Renal cortex interstitium (tissue), 15 donors: ENCODE measurements around the gene NME1. TPM values are rescaled to one million over a fixed set of nuclear protein-coding genes. Genes with fewer than 3 reads are reported as not detected.
"Not testable (repeated sequence)": the region's sequence is repeated elsewhere in the genome, so short reads cannot be mapped to it uniquely, and the experiment has no call there.

ENCODE experiments used
- DNase-seq, 11 donors: peaks; one replicate each; pipeline ENCODE4 v3.0.0-alpha.2; 2013; ENCODE audit warnings: low read depth in 9 of 11, low spot score in 4 of 11; ENCODE audit errors: extremely low read depth in 1 of 11
- long read RNA-seq, 16 experiments: transcript quantifications; one replicate each; lab custom pipeline, GENCODE V29; 2026
- polyA plus RNA-seq, 3 donors: library from polyadenylated mRNA; unstranded; fragments of 120-200 nt; gene quantifications; one replicate each; pipeline ENCODE4 v1.2.1, GENCODE V29; 2013; ENCODE audit not compliant: insufficient read length in 3 of 3

The NME1 gene
- 10 to 100 TPM; 68.1 to 76.2 (median 71.0) TPM for polyA plus RNA-seq
- long read RNA-seq, donor 1, transcript NME1-203 (5 exons, 940 nt): major isoform, 58 of 73 reads
- long read RNA-seq, donor 1, partial matches to known transcripts: 15 of 73 reads
- long read RNA-seq, donor 1, other reads (novel, unspliced or antisense): 0 of 73 reads
- long read RNA-seq, donor 2, transcript NME1-203 (5 exons, 940 nt): major isoform, 57 of 75 reads
- long read RNA-seq, donor 2, partial matches to known transcripts: 17 of 75 reads
- long read RNA-seq, donor 2, other reads (novel, unspliced or antisense): 0 of 75 reads
- long read RNA-seq, donor 3, transcript NME1-203 (5 exons, 940 nt): major isoform, 116 of 126 reads
- long read RNA-seq, donor 3, partial matches to known transcripts: 8 of 126 reads
- long read RNA-seq, donor 3, other reads (novel, unspliced or antisense): 0 of 126 reads
- long read RNA-seq, donor 4, transcript NME1-203 (5 exons, 940 nt): major isoform, 66 of 67 reads
- long read RNA-seq, donor 4, partial matches to known transcripts: 0 of 67 reads
- long read RNA-seq, donor 4, other reads (novel, unspliced or antisense): 0 of 67 reads
- long read RNA-seq, donor 5: 0 reads
- long read RNA-seq, donor 6, transcript NME1-203 (5 exons, 940 nt): major isoform, 88 of 97 reads
- long read RNA-seq, donor 6, partial matches to known transcripts: 8 of 97 reads
- long read RNA-seq, donor 6, other reads (novel, unspliced or antisense): 0 of 97 reads
- long read RNA-seq, donor 7, transcript NME1-203 (5 exons, 940 nt): major isoform, 129 of 147 reads
- long read RNA-seq, donor 7, partial matches to known transcripts: 15 of 147 reads
- long read RNA-seq, donor 7, other reads (novel, unspliced or antisense): 0 of 147 reads
- long read RNA-seq, donor 8: 0 reads
- long read RNA-seq, donor 9, transcript NME1-203 (5 exons, 940 nt): major isoform, 60 of 66 reads
- long read RNA-seq, donor 9, partial matches to known transcripts: 5 of 66 reads
- long read RNA-seq, donor 9, other reads (novel, unspliced or antisense): 0 of 66 reads
- long read RNA-seq, donor 10, transcript NME1-203 (5 exons, 940 nt): major isoform, 101 of 118 reads
- long read RNA-seq, donor 10, partial matches to known transcripts: 14 of 118 reads
- long read RNA-seq, donor 10, other reads (novel, unspliced or antisense): 0 of 118 reads
- long read RNA-seq, donor 11, transcript NME1-203 (5 exons, 940 nt): major isoform, 49 of 58 reads
- long read RNA-seq, donor 11, partial matches to known transcripts: 6 of 58 reads
- long read RNA-seq, donor 11, other reads (novel, unspliced or antisense): 0 of 58 reads
- long read RNA-seq, donor 12, transcript NME1-203 (5 exons, 940 nt): major isoform, 30 of 30 reads
- long read RNA-seq, donor 12, partial matches to known transcripts: 0 of 30 reads
- long read RNA-seq, donor 12, other reads (novel, unspliced or antisense): 0 of 30 reads
- long read RNA-seq, donor 13: 0 reads
- long read RNA-seq, donor 14, transcript NME1-203 (5 exons, 940 nt): major isoform, 73 of 79 reads
- long read RNA-seq, donor 14, partial matches to known transcripts: 5 of 79 reads
- long read RNA-seq, donor 14, other reads (novel, unspliced or antisense): 0 of 79 reads
- long read RNA-seq, donor 15, transcript NME1-203 (5 exons, 940 nt): major isoform, 27 of 27 reads
- long read RNA-seq, donor 15, partial matches to known transcripts: 0 of 27 reads
- long read RNA-seq, donor 15, other reads (novel, unspliced or antisense): 0 of 27 reads
- long read RNA-seq, donor 16, transcript NME1-203 (5 exons, 940 nt): major isoform, 204 of 249 reads
- long read RNA-seq, donor 16, partial matches to known transcripts: 34 of 249 reads
- long read RNA-seq, donor 16, other reads (novel, unspliced or antisense): 6 of 249 reads

GRCh38 chr17:51153210-51154072 is at the start of gene NME1:
Gene NME1 (plus strand): TSS chr17:51153559. CDS start chr17:51155655, 2,096 bp downstream.
- peak; percentile 95 to 100 (median 98) for DNase-seq

- DNase-seq: no peak
Observed at GRCh38 chr17:51107778-51108177, 45.6 kb upstream of the NME1 start.

GRCh38 chr17:51112303-51113222 is 40.8 kb upstream of the NME1 start:
- DNase-seq: not testable (repeated sequence)

GRCh38 chr17:51115179-51115578 is 38.2 kb upstream of the NME1 start:
- DNase-seq: no peak

- DNase-seq: no peak
Observed at GRCh38 chr17:51118330-51119195, 34.8 kb upstream of the NME1 start.

- DNase-seq: peak in 5 of 11 donors; percentile 58 to 69 (median 62)
Observed at GRCh38 chr17:51119415-51120356, 33.7 kb upstream of the NME1 start.

- peak in 2 of 11 donors; percentile 30 to 43 for DNase-seq
Observed at GRCh38 chr17:51120357-51120738, 33.0 kb upstream of the NME1 start.

GRCh38 chr17:51120739-51121619 is 32.4 kb upstream of the NME1 start, which contains the start of gene SPAG9:
Gene SPAG9 (minus strand): TSS chr17:51120868. CDS start chr17:51120656, 212 bp downstream.
- peak; percentile 86 to 96 (median 92) for DNase-seq

GRCh38 chr17:51121620-51122472 is 31.5 kb upstream of the NME1 start:
- peak in 9 of 11 donors; percentile 52 to 87 (median 79) for DNase-seq

GRCh38 chr17:51122473-51123115 is 30.8 kb upstream of the NME1 start:
- DNase-seq: not testable (repeated sequence)
